IMR-90 (cell line): ENCODE measurements around the gene TMOD1. TPM values are rescaled to one million over a fixed set of nuclear protein-coding genes. Genes with fewer than 3 reads are reported as not detected.

ENCODE experiments used
- ATAC-seq: fragments of 200-7000 bp; cut with Tn5 transposase; 2 replicates; pipeline ENCODE4 v1.9.1; 2020; ENCODE audit warnings: low read depth, mild to moderate bottlenecking, moderate library complexity
- BruUV-seq: library from RNA; stranded (reverse); fragments of 400-500 nt; replicated peaks from 2 replicates; lab custom pipeline; 2021; lab: Mats Ljungman, UMichigan
- CTCF ChIA-PET: fragments of 300-600 bp; formaldehyde crosslinking; extraction: SDS; loops from one replicate; lab custom pipeline; 2021; ENCODE audit warnings: antibody characterized with exemption; lab: Yijun Ruan, JAX
- POLR2A ChIA-PET: fragments of 300-600 bp; sonication (Branson Sonifier 250); formaldehyde crosslinking; loops from one replicate; lab custom pipeline; 2022; ENCODE audit warnings: antibody characterized with exemption; ENCODE audit not compliant: unreplicated experiment; lab: Charles Lee
- DNase-seq: peaks from one replicate; pipeline ENCODE4 v3.0.0; 2013
- H2AFZ ChIP-seq: replicated peaks from 2 replicates; pipeline ENCODE3; 2013; ENCODE audit warnings: low read length, mild to moderate bottlenecking; ENCODE audit not compliant: poor library complexity
- H2AK5ac ChIP-seq: 2 replicates; pipeline ENCODE4 v1.6.1; 2013; ENCODE audit warnings: low read depth, low read length, inconsistent platforms
- H2AK9ac ChIP-seq: replicated peaks from 2 replicates; pipeline ENCODE3; 2013; ENCODE audit warnings: mild to moderate bottlenecking, low read depth, low read length, moderate library complexity; ENCODE audit not compliant: poor library complexity
- H2BK120ac ChIP-seq: 2 replicates; pipeline ENCODE4 v1.6.1; 2013; ENCODE audit warnings: low read depth, low read length, inconsistent platforms
- H2BK15ac ChIP-seq: 3 replicates; pipeline ENCODE4 v1.6.1; 2013; ENCODE audit warnings: low read depth, low read length, inconsistent platforms
- H2BK20ac ChIP-seq: 2 replicates; pipeline ENCODE4 v1.6.1; 2013; ENCODE audit warnings: low read depth, mild to moderate bottlenecking, inconsistent platforms, low read length, moderate library complexity
- H2BK5ac ChIP-seq: 2 replicates; pipeline ENCODE4 v1.6.1; 2013; ENCODE audit warnings: mild to moderate bottlenecking, low read depth, low read length, inconsistent platforms; ENCODE audit not compliant: poor library complexity, severe bottlenecking
- H3K14ac ChIP-seq: replicated peaks from 2 replicates; pipeline ENCODE4 v1.6.1; 2013; ENCODE audit warnings: low read depth, low read length, inconsistent platforms
- H3K18ac ChIP-seq: 2 replicates; pipeline ENCODE4 v1.6.1; 2013; ENCODE audit warnings: low read depth, low read length, control low read depth
- H3K23ac ChIP-seq: 2 replicates; pipeline ENCODE4 v1.6.1; 2013; ENCODE audit warnings: low read depth, low read length, inconsistent platforms
- H3K27ac ChIP-seq: 2 replicates; pipeline ENCODE4 v1.5.1; 2013; ENCODE audit warnings: mild to moderate bottlenecking, control low read depth, low read length; ENCODE audit not compliant: insufficient read depth
- H3K27me3 ChIP-seq: 2 replicates; pipeline ENCODE4 v1.6.1; 2013; ENCODE audit warnings: low read length; ENCODE audit not compliant: control insufficient read depth, insufficient read depth
- H3K36me3 ChIP-seq: 2 replicates; pipeline ENCODE4 v1.6.1; 2013; ENCODE audit warnings: low read length, mixed read lengths; ENCODE audit not compliant: control insufficient read depth, insufficient read depth
- H3K4ac ChIP-seq: 2 replicates; pipeline ENCODE4 v1.6.1; 2013; ENCODE audit warnings: low read depth, low read length, inconsistent platforms
- H3K4me1 ChIP-seq: 2 replicates; pipeline ENCODE4 v1.6.1; 2013; ENCODE audit warnings: low read length, mixed read lengths; ENCODE audit not compliant: control insufficient read depth, insufficient read depth
- H3K4me2 ChIP-seq: 2 replicates; pipeline ENCODE4 v1.6.1; 2013; ENCODE audit warnings: low read depth, mild to moderate bottlenecking, control low read depth, low read length, moderate library complexity
- H3K4me3 ChIP-seq: 2 replicates; pipeline ENCODE4 v1.5.1; 2013; ENCODE audit warnings: low read depth, mild to moderate bottlenecking, control low read depth, low read length, moderate library complexity; ENCODE audit not compliant: insufficient read depth
- H3K56ac ChIP-seq: 2 replicates; pipeline ENCODE4 v1.6.1; 2013; ENCODE audit warnings: low read length, inconsistent platforms; ENCODE audit not compliant: insufficient read depth; ENCODE audit errors: extremely low read depth
- H3K79me1 ChIP-seq, 2 experiments: 2 replicates each; pipeline ENCODE4 v1.6.1; 2013; ENCODE audit warnings: low read length in 2 of 2, inconsistent platforms in 1 of 2, low read depth in 1 of 2
- H3K9ac ChIP-seq: 2 replicates; pipeline ENCODE4 v1.6.1; 2013; ENCODE audit warnings: low read depth, low read length, control low read depth
- H3K9me1 ChIP-seq: 2 replicates; pipeline ENCODE4 v1.6.1; 2013; ENCODE audit warnings: low read length, inconsistent platforms; ENCODE audit not compliant: insufficient read depth
- H3K9me3 ChIP-seq: 2 replicates; pipeline ENCODE4 v1.6.1; 2013; ENCODE audit warnings: low read length; ENCODE audit not compliant: control insufficient read depth, insufficient read depth
- H4K20me1 ChIP-seq: 2 replicates; pipeline ENCODE4 v1.6.1; 2013; ENCODE audit warnings: low read length, inconsistent platforms; ENCODE audit not compliant: insufficient read depth
- H4K5ac ChIP-seq: 2 replicates; pipeline ENCODE4 v1.6.1; 2013; ENCODE audit warnings: mild to moderate bottlenecking, low read depth, low read length, control low read depth
- H4K8ac ChIP-seq, 2 experiments: 2 replicates each; pipeline ENCODE4 v1.6.1; 2013; ENCODE audit warnings: low read depth in 2 of 2, low read length in 2 of 2, control low read depth in 1 of 2, inconsistent platforms in 1 of 2
- H4K91ac ChIP-seq: 2 replicates; pipeline ENCODE4 v1.6.1; 2013; ENCODE audit warnings: low read depth, low read length, inconsistent platforms; ENCODE audit not compliant: insufficient read depth
- CEBPB ChIP-seq: IDR thresholded peaks from 2 replicates; pipeline ENCODE4 v1.6.1; 2012; ENCODE audit warnings: low read depth, low read length, improper control_type of control experiment
- CHD1 ChIP-seq: IDR thresholded peaks from 2 replicates; pipeline ENCODE4 v1.6.1; 2012; ENCODE audit warnings: low read depth, low read length, improper control_type of control experiment
- MAFK ChIP-seq: IDR thresholded peaks from 2 replicates; pipeline ENCODE4 v1.6.1; 2012; ENCODE audit warnings: low read depth, low read length, improper control_type of control experiment
- MXI1 ChIP-seq: IDR thresholded peaks from 2 replicates; pipeline ENCODE4 v1.6.1; 2012; ENCODE audit warnings: low read depth, mild to moderate bottlenecking, low read length, moderate library complexity, borderline replicate concordance
- RCOR1 ChIP-seq: IDR thresholded peaks from 2 replicates; pipeline ENCODE4 v1.6.1; 2012; ENCODE audit warnings: mild to moderate bottlenecking, low read length, improper control_type of control experiment; ENCODE audit not compliant: insufficient replicate concordance
- WGBS, 2 experiments: methylation state at CpG; one replicate each; pipeline versions ENCODE4 v1.1.5 to v1.1.7; 2013; ENCODE audit warnings: missing lambda C conversion rate in 2 of 2; ENCODE audit not compliant: insufficient read length in 1 of 2; ENCODE audit errors: extremely low coverage in 2 of 2; 5-methylcytosine and 5-hydroxymethylcytosine counted together
- dilution Hi-C: fragments of 300-500 bp; cut with HindIII; formaldehyde crosslinking; loops from one replicate; pipeline ENCODE4 v1.14.3; 2018; ENCODE audit warnings: low sequenced_read_pairs; ENCODE audit not compliant: unreplicated experiment
- in situ Hi-C: fragments of 300-500 bp; cut with MboI; formaldehyde crosslinking; loops from 3 replicates; pipeline ENCODE4 v1.14.3; 2019; ENCODE audit warnings: low sequenced_read_pairs, inconsistent platforms, mixed read lengths
- intact Hi-C: fragments of 100-400 bp; cut with micrococcal nuclease; formaldehyde crosslinking; loops from 2 replicates; pipeline ENCODE4 v1.10.0; 2022
- polyA plus RNA-seq, 3 experiments: library from polyadenylated mRNA; depleted of rRNA; stranded (reverse); fragments of >200 nt; gene quantifications; 2 replicates each; pipeline ENCODE4 v1.2.3, GENCODE V29; 2012; ENCODE audit warnings: low replicate concordance in 1 of 3
- total RNA-seq: library from RNA; depleted of rRNA; stranded (reverse); fragments of >200 nt; gene quantifications from 2 replicates; pipeline ENCODE4 v1.2.3, GENCODE V29; 2012
- TF ChIP-seq, protein P1 (sequence below): conservative IDR thresholded peaks from 2 replicates; pipeline ENCODE4 v1.5.1; 2012; ENCODE audit warnings: mild to moderate bottlenecking, low read depth, low read length, improper control_type of control experiment

The TMOD1 gene
- total and polyA plus RNA-seq, 2 of the 4 experiments (the other 2 are of a cell fraction): 0.18 to 0.38 TPM

DNA sequence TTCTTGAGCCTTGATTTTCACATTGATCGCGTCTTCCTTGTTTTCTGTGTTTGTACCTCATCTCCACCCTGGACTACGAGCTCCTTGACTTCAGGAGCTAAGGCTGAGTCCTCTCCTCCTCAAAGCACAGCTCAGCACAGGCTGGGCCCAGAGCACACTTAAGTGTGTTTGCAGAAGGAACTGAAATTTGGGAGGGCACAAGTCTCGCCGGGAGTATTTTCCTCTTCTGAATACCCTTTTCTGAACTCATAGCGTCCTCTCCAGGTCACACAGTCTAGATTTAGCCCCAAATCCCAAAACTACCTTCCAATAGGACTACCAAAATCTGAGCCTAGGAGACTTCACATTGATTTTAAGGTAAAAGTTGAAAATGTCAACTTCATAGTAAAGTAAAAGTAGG lies 90.1 kb downstream of the TMOD1 start:
- POLR2A ChIA-PET: no interaction called here
- no TSS peak for BruUV-seq
- no peak overlapping the region for H3K56ac ChIP-seq
- H4K91ac ChIP-seq: no peak overlapping the region
- no peak overlapping the region for H2BK120ac ChIP-seq
- no peak overlapping the region for H4K5ac ChIP-seq
- H3K27ac ChIP-seq: no peak overlapping the region
- H3K9ac ChIP-seq: no peak overlapping the region
- dilution Hi-C loops (no loop called here), in situ Hi-C loops (no loop called here), intact Hi-C loops (no loop called here)
- no peak overlapping the region for H2BK20ac ChIP-seq
- no peak overlapping the region for H3K23ac ChIP-seq
- no peak overlapping the region for H4K8ac ChIP-seq
- no peak overlapping the region for H2AK5ac ChIP-seq
- no peak overlapping the region for H2AK9ac ChIP-seq
- no peaks in the 10 kb centered on the region for H4K20me1 ChIP-seq
- TF ChIP-seq MXI1 (no peak), CHD1 (no peak), CEBPB (no peak), MAFK (no peak), RCOR1 (no peak)
- TF ChIP-seq, protein P1, sequence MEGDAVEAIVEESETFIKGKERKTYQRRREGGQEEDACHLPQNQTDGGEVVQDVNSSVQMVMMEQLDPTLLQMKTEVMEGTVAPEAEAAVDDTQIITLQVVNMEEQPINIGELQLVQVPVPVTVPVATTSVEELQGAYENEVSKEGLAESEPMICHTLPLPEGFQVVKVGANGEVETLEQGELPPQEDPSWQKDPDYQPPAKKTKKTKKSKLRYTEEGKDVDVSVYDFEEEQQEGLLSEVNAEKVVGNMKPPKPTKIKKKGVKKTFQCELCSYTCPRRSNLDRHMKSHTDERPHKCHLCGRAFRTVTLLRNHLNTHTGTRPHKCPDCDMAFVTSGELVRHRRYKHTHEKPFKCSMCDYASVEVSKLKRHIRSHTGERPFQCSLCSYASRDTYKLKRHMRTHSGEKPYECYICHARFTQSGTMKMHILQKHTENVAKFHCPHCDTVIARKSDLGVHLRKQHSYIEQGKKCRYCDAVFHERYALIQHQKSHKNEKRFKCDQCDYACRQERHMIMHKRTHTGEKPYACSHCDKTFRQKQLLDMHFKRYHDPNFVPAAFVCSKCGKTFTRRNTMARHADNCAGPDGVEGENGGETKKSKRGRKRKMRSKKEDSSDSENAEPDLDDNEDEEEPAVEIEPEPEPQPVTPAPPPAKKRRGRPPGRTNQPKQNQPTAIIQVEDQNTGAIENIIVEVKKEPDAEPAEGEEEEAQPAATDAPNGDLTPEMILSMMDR: no peak
- no peak overlapping the region for H2AFZ ChIP-seq
- CTCF ChIA-PET: interaction anchor here (0.6 to 3.7 kb wide), 2 partner anchors 62 to 122 kb away, joined by 3 to 17 read pairs; no protein-coding TSS in a partner anchor
- no peak overlapping the region for H2BK5ac ChIP-seq
- H3K79me1 ChIP-seq: no peaks in the 10 kb centered on the region
- no peak overlapping the region for H3K4me2 ChIP-seq
- H3K4me3 ChIP-seq: no peak overlapping the region
- ATAC-seq: no peak
- no peak overlapping the region for H3K18ac ChIP-seq
- no peaks in the 10 kb centered on the region for H3K4me1 ChIP-seq
- peaks cover 2% of the 10 kb centered on the region; the same call in 1 of the 2 replicates for H3K36me3 ChIP-seq
- no peak overlapping the region for H3K4ac ChIP-seq
- no peak overlapping the region for H2BK15ac ChIP-seq
- H3K14ac ChIP-seq: no peak overlapping the region
- no peaks in the 10 kb centered on the region for H3K9me3 ChIP-seq
- H3K27me3 ChIP-seq: no peaks in the 10 kb centered on the region; the same call in 1 of the 2 replicates
- no CpG with 5 or more reads among the region's 6 CpGs for WGBS, 2 experiments
- H3K9me1 ChIP-seq: no peaks in the 10 kb centered on the region
- DNase-seq: no peak
